HL-60 (cell line): ENCODE results near the gene NTSR2.

Experiments
- DNase-seq, 2 experiments: peaks; one replicate each; pipeline ENCODE4 v3.0.0-alpha.2; 2010 to 2020; ENCODE audit warnings: low read depth in 1 of 2, low spot score in 1 of 2
- H3K27ac ChIP-seq: fragments of 250-450 bp; sonication (Bioruptor Pico); replicated peaks from 2 replicates; pipeline ENCODE4 v1.5.1; 2020; ENCODE audit warnings: mild to moderate bottlenecking, moderate library complexity
- H3K27me3 ChIP-seq: fragments of 250-450 bp; sonication (Bioruptor Pico); 2 replicates; pipeline ENCODE4 v1.5.1; 2021; ENCODE audit warnings: mild to moderate bottlenecking, moderate library complexity; ENCODE audit not compliant: insufficient read depth, poor library complexity, severe bottlenecking
- H3K4me3 ChIP-seq: replicated peaks from 2 replicates; pipeline ENCODE4 v1.5.1; 2011; ENCODE audit warnings: mild to moderate bottlenecking, control low read depth, low read length; ENCODE audit not compliant: insufficient read depth
- CTCF ChIP-seq: IDR thresholded peaks from one replicate; pipeline ENCODE4 v1.5.1; 2011; ENCODE audit warnings: low read length, control low read depth, inconsistent platforms; ENCODE audit not compliant: insufficient read depth
- GABPA ChIP-seq: IDR thresholded peaks from 2 replicates; pipeline ENCODE4 v1.6.1; 2012; ENCODE audit warnings: low read depth
- POLR2AphosphoS5 ChIP-seq: IDR thresholded peaks from 2 replicates; pipeline ENCODE4 v1.6.1; 2012; ENCODE audit warnings: low read depth
- REST ChIP-seq: IDR thresholded peaks from 2 replicates; pipeline ENCODE4 v1.6.1; 2012; ENCODE audit warnings: low read depth; ENCODE audit not compliant: insufficient replicate concordance
- SPI1 ChIP-seq: IDR thresholded peaks from 2 replicates; pipeline ENCODE4 v1.6.1; 2012; ENCODE audit warnings: low read depth, mild to moderate bottlenecking, borderline replicate concordance

The NTSR2 gene

GRCh38 chr2:11687736-11688135 lies 17.7 kb upstream of the NTSR2 start:
- Histone ChIP-seq H3K27ac (no peak overlapping the region), H3K4me3 (no peak overlapping the region), H3K27me3 (no peaks in the 10 kb centered on the region)
- DNase-seq = no peak
- TF ChIP-seq CTCF (no peak), SPI1 (no peak), POLR2AphosphoS5 (no peak), REST (no peak), GABPA (no peak)

GRCh38 chr2:11685906-11686470 lies 16.0 kb upstream of the NTSR2 start:
- TF ChIP-seq POLR2AphosphoS5 (no peak), CTCF (no peak), GABPA (no peak), SPI1 (no peak), REST (no peak)
- DNase-seq = no peak
- Histone ChIP-seq H3K4me3 (no peak overlapping the region), H3K27ac (no peak overlapping the region), H3K27me3 (no peaks in the 10 kb centered on the region)

GRCh38 chr2:11684894-11685460 lies 15.0 kb upstream of the NTSR2 start:
- Histone ChIP-seq H3K27me3 (no peaks in the 10 kb centered on the region), H3K4me3 (no peak overlapping the region), H3K27ac (no peak overlapping the region)
- TF ChIP-seq CTCF = no peak
- TF ChIP-seq POLR2AphosphoS5 = no peak
- TF ChIP-seq SPI1 = no peak
- no peak for TF ChIP-seq REST
- TF ChIP-seq GABPA = no peak
- DNase-seq = no peak
